HepG2 (cell line): Measurements from ENCODE around the gene EZH1. TPM values are rescaled to one million over a fixed set of nuclear protein-coding genes. Genes with fewer than 3 reads are reported as not detected.
A peak's percentile ranks its signal among the peaks of the same experiment; 100 is the strongest.

Source experiments
- CHD2 ChIP-seq: IDR thresholded peaks from 2 replicates; pipeline ENCODE4 v1.6.1; 2011; ENCODE audit warnings: low read depth, low read length, improper control_type of control experiment
- DPF2 ChIP-seq: sonication (generic); formaldehyde crosslinking; IDR thresholded peaks from 2 replicates; pipeline ENCODE4 v1.4.0; 2020; ENCODE audit warnings: mild to moderate bottlenecking, low read depth, missing genetic modification reagents, borderline replicate concordance
- HNRNPK ChIP-seq: fragments of 200-400 bp; formaldehyde crosslinking; IDR thresholded peaks from 2 replicates; pipeline ENCODE4 v1.6.1; 2018; ENCODE audit warnings: low read length, low read depth, moderate library complexity, mild to moderate bottlenecking; ENCODE audit not compliant: poor library complexity, severe bottlenecking
- JARID2 ChIP-seq: sonication (generic); formaldehyde crosslinking; IDR thresholded peaks from 2 replicates; pipeline ENCODE4 v1.8.1; 2023; ENCODE audit warnings: missing genetic modification reagents, inconsistent platforms; ENCODE audit not compliant: insufficient replicate concordance
- KLF12 ChIP-seq: sonication (generic); formaldehyde crosslinking; IDR thresholded peaks from 2 replicates; pipeline ENCODE4 v1.4.0; 2020; ENCODE audit warnings: missing genetic modification reagents, borderline replicate concordance
- PRPF4 ChIP-seq: fragments of 200-400 bp; formaldehyde crosslinking; IDR thresholded peaks from 2 replicates; pipeline ENCODE4 v1.6.1; 2016; ENCODE audit warnings: low read length, low read depth; ENCODE audit not compliant: poor library complexity, severe bottlenecking
- SRSF9 ChIP-seq: fragments of 200-400 bp; formaldehyde crosslinking; IDR thresholded peaks from 2 replicates; pipeline ENCODE4 v1.6.1; 2018; ENCODE audit warnings: borderline replicate concordance, mild to moderate bottlenecking, low read depth, low read length; ENCODE audit not compliant: insufficient read depth, poor library complexity, severe bottlenecking
- THYN1 ChIP-seq: sonication (generic); formaldehyde crosslinking; IDR thresholded peaks from 2 replicates; pipeline ENCODE4 v1.8.1; 2023; ENCODE audit warnings: low read depth, mild to moderate bottlenecking, moderate library complexity, missing genetic modification reagents, borderline replicate concordance
- ZFP36L1 ChIP-seq: sonication (generic); formaldehyde crosslinking; IDR thresholded peaks from 2 replicates; pipeline ENCODE4 v1.8.0; 2022; ENCODE audit warnings: mild to moderate bottlenecking, missing genetic modification reagents, moderate library complexity
- ZNF251 ChIP-seq: sonication (generic); formaldehyde crosslinking; IDR thresholded peaks from 2 replicates; pipeline ENCODE4 v1.9.0; 2021; ENCODE audit warnings: mild to moderate bottlenecking, missing genetic modification reagents
- ZNF326 ChIP-seq: sonication (generic); formaldehyde crosslinking; IDR thresholded peaks from 2 replicates; pipeline ENCODE4 v1.4.0; 2020; ENCODE audit warnings: missing genetic modification reagents, borderline replicate concordance
- ZNF776 ChIP-seq: sonication (generic); formaldehyde crosslinking; IDR thresholded peaks from 2 replicates; pipeline ENCODE4 v1.4.0; 2020; ENCODE audit warnings: mild to moderate bottlenecking, missing genetic modification reagents
- ZNF792 ChIP-seq: IDR thresholded peaks from 2 replicates; pipeline ENCODE4 v1.6.1; 2016
- polyA plus RNA-seq, 8 experiments: library from polyadenylated mRNA; depleted of rRNA in 3 of 8; stranded (reverse) in 7 of 8; unstranded in 1 of 8; fragments of >200 nt; fragmentation: Illumina TruSeq in 4 of 8; extraction: Trizol in 4 of 8; gene quantifications; 2 replicates each; pipeline versions ENCODE4 v1.2.1 to v1.2.3, GENCODE V29; 2011 to 2016; ENCODE audit warnings: low read depth in 4 of 8, missing spikeins in 1 of 8, mixed read lengths in 1 of 8; ENCODE audit not compliant: insufficient read depth in 1 of 8
- total RNA-seq, 5 experiments: library from RNA; depleted of rRNA; stranded (reverse); fragments of >200 nt; fragmentation: Illumina TruSeq; extraction: Trizol; gene quantifications; 2 replicates each; pipeline ENCODE4 v1.2.3, GENCODE V29; 2016; ENCODE audit warnings: low read depth in 1 of 5
- TF ChIP-seq, protein P1 (sequence below): IDR thresholded peaks from 2 replicates; pipeline ENCODE4 v1.4.0; 2020; ENCODE audit warnings: mild to moderate bottlenecking, missing genetic modification reagents
- TF ChIP-seq, protein P2 (sequence below): sonication (generic); formaldehyde crosslinking; IDR thresholded peaks from 2 replicates; pipeline ENCODE4 v1.9.0; 2022; ENCODE audit warnings: missing genetic modification reagents, mild to moderate bottlenecking, borderline replicate concordance
- TF ChIP-seq, protein P3 (sequence below): sonication (generic); formaldehyde crosslinking; IDR thresholded peaks from 2 replicates; pipeline ENCODE4 v1.5.0; 2020; ENCODE audit warnings: mild to moderate bottlenecking, missing genetic modification reagents, borderline replicate concordance
- TF ChIP-seq, protein P4 (sequence below): sonication (generic); formaldehyde crosslinking; IDR thresholded peaks from 2 replicates; pipeline ENCODE4 v1.5.0; 2020; ENCODE audit warnings: missing genetic modification reagents

The EZH1 gene
- total and polyA plus RNA-seq, 2 of the 13 experiments (the other 11 are each of a cell fraction or from before 2014, with no cell fraction given): 11.6 to 24.0 TPM

DNA sequence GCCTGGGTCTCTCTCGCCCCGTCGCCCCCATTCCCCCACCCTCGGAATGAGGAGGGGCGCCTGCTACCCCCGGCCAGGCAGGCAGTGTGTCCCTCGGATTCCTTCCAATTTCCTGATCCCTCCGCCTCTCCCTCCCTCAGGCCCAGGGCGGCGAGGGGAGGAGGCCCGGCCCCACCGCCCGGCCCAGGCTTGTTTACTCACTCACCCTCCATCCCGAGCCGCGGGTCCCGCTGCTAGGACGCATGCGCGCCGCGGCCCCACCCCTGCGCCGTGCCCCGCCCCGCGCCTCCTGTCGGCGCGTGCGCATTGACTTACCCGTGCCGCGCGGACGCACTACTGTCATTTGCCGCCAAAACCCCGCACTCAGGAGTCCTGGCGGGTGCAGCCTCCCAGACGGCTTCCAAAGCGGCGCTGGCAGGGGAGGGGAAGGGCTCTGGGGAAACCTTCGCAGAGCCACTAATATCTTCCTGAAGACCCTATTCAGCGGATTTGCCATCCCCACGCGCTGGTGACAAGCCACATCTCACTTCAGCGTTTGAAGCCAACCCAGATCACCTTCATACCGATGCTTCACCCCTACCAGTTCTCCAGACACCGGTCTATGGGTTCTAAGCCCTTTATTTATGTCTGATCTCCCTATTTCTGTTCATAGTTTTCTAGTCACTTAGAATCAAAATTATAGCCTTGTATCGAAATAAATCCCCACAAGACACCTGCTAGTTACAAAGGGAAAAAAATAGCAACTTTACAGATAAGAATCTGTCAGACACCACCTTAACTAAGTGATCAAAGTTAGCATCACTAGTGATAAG, at the start of gene EZH1 (continued):
- TF ChIP-seq, protein P1, sequence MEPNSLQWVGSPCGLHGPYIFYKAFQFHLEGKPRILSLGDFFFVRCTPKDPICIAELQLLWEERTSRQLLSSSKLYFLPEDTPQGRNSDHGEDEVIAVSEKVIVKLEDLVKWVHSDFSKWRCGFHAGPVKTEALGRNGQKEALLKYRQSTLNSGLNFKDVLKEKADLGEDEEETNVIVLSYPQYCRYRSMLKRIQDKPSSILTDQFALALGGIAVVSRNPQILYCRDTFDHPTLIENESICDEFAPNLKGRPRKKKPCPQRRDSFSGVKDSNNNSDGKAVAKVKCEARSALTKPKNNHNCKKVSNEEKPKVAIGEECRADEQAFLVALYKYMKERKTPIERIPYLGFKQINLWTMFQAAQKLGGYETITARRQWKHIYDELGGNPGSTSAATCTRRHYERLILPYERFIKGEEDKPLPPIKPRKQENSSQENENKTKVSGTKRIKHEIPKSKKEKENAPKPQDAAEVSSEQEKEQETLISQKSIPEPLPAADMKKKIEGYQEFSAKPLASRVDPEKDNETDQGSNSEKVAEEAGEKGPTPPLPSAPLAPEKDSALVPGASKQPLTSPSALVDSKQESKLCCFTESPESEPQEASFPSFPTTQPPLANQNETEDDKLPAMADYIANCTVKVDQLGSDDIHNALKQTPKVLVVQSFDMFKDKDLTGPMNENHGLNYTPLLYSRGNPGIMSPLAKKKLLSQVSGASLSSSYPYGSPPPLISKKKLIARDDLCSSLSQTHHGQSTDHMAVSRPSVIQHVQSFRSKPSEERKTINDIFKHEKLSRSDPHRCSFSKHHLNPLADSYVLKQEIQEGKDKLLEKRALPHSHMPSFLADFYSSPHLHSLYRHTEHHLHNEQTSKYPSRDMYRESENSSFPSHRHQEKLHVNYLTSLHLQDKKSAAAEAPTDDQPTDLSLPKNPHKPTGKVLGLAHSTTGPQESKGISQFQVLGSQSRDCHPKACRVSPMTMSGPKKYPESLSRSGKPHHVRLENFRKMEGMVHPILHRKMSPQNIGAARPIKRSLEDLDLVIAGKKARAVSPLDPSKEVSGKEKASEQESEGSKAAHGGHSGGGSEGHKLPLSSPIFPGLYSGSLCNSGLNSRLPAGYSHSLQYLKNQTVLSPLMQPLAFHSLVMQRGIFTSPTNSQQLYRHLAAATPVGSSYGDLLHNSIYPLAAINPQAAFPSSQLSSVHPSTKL (CRISPR knock-in tag): peak; percentile 3; the same call in 1 of the 2 replicates
- TF ChIP-seq PRPF4: no peak
- TF ChIP-seq, protein P2, sequence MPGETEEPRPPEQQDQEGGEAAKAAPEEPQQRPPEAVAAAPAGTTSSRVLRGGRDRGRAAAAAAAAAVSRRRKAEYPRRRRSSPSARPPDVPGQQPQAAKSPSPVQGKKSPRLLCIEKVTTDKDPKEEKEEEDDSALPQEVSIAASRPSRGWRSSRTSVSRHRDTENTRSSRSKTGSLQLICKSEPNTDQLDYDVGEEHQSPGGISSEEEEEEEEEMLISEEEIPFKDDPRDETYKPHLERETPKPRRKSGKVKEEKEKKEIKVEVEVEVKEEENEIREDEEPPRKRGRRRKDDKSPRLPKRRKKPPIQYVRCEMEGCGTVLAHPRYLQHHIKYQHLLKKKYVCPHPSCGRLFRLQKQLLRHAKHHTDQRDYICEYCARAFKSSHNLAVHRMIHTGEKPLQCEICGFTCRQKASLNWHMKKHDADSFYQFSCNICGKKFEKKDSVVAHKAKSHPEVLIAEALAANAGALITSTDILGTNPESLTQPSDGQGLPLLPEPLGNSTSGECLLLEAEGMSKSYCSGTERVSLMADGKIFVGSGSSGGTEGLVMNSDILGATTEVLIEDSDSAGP (CRISPR knock-in tag): peak; percentile 64
- TF ChIP-seq, protein P3, sequence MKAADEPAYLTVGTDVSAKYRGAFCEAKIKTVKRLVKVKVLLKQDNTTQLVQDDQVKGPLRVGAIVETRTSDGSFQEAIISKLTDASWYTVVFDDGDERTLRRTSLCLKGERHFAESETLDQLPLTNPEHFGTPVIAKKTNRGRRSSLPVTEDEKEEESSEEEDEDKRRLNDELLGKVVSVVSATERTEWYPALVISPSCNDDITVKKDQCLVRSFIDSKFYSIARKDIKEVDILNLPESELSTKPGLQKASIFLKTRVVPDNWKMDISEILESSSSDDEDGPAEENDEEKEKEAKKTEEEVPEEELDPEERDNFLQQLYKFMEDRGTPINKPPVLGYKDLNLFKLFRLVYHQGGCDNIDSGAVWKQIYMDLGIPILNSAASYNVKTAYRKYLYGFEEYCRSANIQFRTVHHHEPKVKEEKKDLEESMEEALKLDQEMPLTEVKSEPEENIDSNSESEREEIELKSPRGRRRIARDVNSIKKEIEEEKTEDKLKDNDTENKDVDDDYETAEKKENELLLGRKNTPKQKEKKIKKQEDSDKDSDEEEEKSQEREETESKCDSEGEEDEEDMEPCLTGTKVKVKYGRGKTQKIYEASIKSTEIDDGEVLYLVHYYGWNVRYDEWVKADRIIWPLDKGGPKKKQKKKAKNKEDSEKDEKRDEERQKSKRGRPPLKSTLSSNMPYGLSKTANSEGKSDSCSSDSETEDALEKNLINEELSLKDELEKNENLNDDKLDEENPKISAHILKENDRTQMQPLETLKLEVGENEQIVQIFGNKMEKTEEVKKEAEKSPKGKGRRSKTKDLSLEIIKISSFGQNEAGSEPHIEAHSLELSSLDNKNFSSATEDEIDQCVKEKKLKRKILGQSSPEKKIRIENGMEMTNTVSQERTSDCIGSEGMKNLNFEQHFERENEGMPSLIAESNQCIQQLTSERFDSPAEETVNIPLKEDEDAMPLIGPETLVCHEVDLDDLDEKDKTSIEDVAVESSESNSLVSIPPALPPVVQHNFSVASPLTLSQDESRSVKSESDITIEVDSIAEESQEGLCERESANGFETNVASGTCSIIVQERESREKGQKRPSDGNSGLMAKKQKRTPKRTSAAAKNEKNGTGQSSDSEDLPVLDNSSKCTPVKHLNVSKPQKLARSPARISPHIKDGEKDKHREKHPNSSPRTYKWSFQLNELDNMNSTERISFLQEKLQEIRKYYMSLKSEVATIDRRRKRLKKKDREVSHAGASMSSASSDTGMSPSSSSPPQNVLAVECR (CRISPR knock-in tag): peak; percentile 88
- TF ChIP-seq DPF2: no peak
- no peak for TF ChIP-seq SRSF9
- no peak for TF ChIP-seq THYN1 (CRISPR knock-in tag)
- TF ChIP-seq ZNF792: peak; percentile 55
- TF ChIP-seq ZNF776 (CRISPR knock-in tag): no peak; the same call in 1 of the 2 replicates
- no peak; the same call in 1 of the 2 replicates for TF ChIP-seq CHD2
- no peak for TF ChIP-seq ZNF251 (CRISPR knock-in tag)
- TF ChIP-seq, protein P4, sequence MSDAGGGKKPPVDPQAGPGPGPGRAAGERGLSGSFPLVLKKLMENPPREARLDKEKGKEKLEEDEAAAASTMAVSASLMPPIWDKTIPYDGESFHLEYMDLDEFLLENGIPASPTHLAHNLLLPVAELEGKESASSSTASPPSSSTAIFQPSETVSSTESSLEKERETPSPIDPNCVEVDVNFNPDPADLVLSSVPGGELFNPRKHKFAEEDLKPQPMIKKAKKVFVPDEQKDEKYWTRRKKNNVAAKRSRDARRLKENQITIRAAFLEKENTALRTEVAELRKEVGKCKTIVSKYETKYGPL (CRISPR knock-in tag): peak; percentile 78; the same call in 1 of the 2 replicates
- peak; percentile 95; the same call in 1 of the 2 replicates for TF ChIP-seq ZFP36L1
- TF ChIP-seq HNRNPK: peak; percentile 95
- no peak for TF ChIP-seq ZNF326 (CRISPR knock-in tag)
- TF ChIP-seq KLF12 (CRISPR knock-in tag): no peak; the same call in none of the 2 replicates
- TF ChIP-seq JARID2 (CRISPR knock-in tag): no peak
